GM12891 (cell line): ENCODE data around the gene PREX1.
"Not testable (repeated sequence)": the region's sequence is repeated elsewhere in the genome, so short reads cannot be mapped to it uniquely, and the experiment has no call there.

Experiments
- DNase-seq: peaks from one replicate; pipeline ENCODE4 v3.0.0; 2011; ENCODE audit warnings: low spot score; ENCODE audit not compliant: insufficient read length
- FAIRE-seq: peaks from 2 replicates; lab custom pipeline; 2011; peaks lifted over from hg19 to GRCh38; lab: Jason Lieb, UNC
- PAX5 ChIP-seq: IDR thresholded peaks from 2 replicates; pipeline ENCODE4 v1.6.1; 2011; ENCODE audit warnings: low read length, moderate library complexity, mild to moderate bottlenecking; ENCODE audit not compliant: insufficient read depth, severe bottlenecking
- POLR2A ChIP-seq: IDR thresholded peaks from 2 replicates; pipeline ENCODE4 v1.6.1; 2011; ENCODE audit warnings: low read depth, low read length, control low read depth
- POLR2AphosphoS5 ChIP-seq: IDR thresholded peaks from 2 replicates; pipeline ENCODE4 v1.6.1; 2011; ENCODE audit warnings: low read depth, low read length, control low read depth
- POU2F2 ChIP-seq: IDR thresholded peaks from 2 replicates; pipeline ENCODE4 v1.6.1; 2011; ENCODE audit warnings: low read depth, mild to moderate bottlenecking, control low read depth, low read length, moderate library complexity
- SPI1 ChIP-seq: IDR thresholded peaks from 2 replicates; pipeline ENCODE4 v1.6.1; 2011; ENCODE audit warnings: low read depth, low read length, control low read depth
- TAF1 ChIP-seq: IDR thresholded peaks from 2 replicates; pipeline ENCODE4 v1.6.1; 2011; ENCODE audit warnings: low read depth, low read length, control low read depth

The PREX1 gene

DNA sequence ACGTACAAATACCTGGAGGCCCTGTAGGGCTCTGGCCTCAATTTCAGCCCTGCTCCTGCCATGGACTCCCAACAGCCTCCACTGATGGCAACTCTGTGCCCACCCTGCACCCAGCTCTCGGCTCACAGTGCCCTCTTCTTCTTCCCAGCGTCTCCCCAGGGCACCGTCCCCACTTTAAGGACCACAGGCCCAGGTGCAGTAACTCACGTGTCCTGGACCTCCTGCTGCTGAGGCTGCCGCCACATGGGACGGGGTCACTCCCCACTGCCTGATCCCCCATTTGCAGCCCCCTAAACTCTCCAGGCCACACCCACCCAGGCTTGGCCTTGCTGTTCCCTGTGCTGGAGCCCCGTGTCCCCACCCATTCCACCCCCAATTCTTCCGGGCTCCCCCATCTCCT lies 223.4 kb downstream of the PREX1 start:
- TF ChIP-seq POLR2A (no peak), POLR2AphosphoS5 (no peak), TAF1 (no peak), SPI1 (no peak), POU2F2 (no peak), PAX5 (no peak)
- FAIRE-seq (no peak), DNase-seq (no peak)

DNA sequence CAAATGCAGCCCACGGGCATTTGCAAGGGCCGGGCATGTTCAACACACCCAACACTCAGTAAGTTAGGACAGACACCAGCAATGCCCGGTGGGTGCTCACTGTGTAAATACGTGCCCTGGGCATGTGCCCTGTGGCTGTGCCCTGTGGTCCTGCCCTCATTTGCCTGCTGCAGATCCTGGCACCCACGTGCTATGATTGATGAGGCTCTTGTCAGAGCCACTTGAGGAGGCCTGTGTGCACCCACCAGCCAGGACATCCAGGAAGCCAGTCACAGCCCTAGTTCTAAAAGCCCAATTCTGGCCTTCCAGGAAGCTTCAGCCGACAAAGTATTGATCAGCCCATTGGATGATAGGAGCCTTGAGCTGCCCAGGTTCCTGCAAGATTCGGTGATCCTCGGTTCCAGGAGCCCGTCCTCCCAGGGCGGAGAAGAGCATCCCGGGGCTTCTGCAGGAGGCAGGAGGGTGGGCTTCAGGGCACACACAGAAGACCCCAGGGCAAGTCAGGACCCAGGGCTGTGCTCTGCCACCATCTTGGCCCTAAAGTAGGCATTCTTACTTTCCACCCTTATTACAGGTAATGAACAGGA lies 223.9 kb downstream of the PREX1 start:
- TF ChIP-seq SPI1 (no peak), POU2F2 (no peak), TAF1 (no peak), PAX5 (no peak), POLR2AphosphoS5 (no peak), POLR2A (no peak)
- no peak for FAIRE-seq
- no peak for DNase-seq

GRCh38 chr20:48603116-48603818 lies 224.5 kb downstream of the PREX1 start:
- FAIRE-seq (no peak), DNase-seq (no peak)
- no peak for TF ChIP-seq POU2F2
- TF ChIP-seq PAX5, result no peak
- TF ChIP-seq TAF1, result no peak
- no peak for TF ChIP-seq POLR2A
- TF ChIP-seq SPI1, result no peak
- no peak for TF ChIP-seq POLR2AphosphoS5

- FAIRE-seq (no peak), DNase-seq (no peak)
These were observed 226.0 kb downstream of the PREX1 start for GRCh38 chr20:48601798-48602197.

GRCh38 chr20:48600470-48600945 lies 227.3 kb downstream of the PREX1 start:
- DNase-seq, result no peak
- TF ChIP-seq POLR2AphosphoS5 (no peak), TAF1 (no peak), POU2F2 (no peak), POLR2A (no peak), PAX5 (no peak), SPI1 (no peak)
- no peak for FAIRE-seq

More at GRCh38 chr20:48601798-48602197, 226.0 kb downstream of the PREX1 start:
- no peak for TF ChIP-seq PAX5
- no peak for TF ChIP-seq POLR2A
- no peak for TF ChIP-seq POLR2AphosphoS5
- no peak for TF ChIP-seq TAF1
- no peak for TF ChIP-seq SPI1
- no peak for TF ChIP-seq POU2F2

- FAIRE-seq, result no peak
- TF ChIP-seq POLR2AphosphoS5 (no peak), PAX5 (no peak), TAF1 (no peak), SPI1 (no peak), POU2F2 (no peak), POLR2A (no peak)
- no peak for DNase-seq
These were observed 227.9 kb downstream of the PREX1 start for GRCh38 chr20:48599748-48600469.

GRCh38 chr20:48599106-48599747 lies 228.6 kb downstream of the PREX1 start:
- TF ChIP-seq POLR2A (no peak), SPI1 (no peak), TAF1 (no peak), PAX5 (no peak), POU2F2 (no peak), POLR2AphosphoS5 (no peak)
- FAIRE-seq (no peak), DNase-seq (no peak)

- not testable (repeated sequence) for DNase-seq, FAIRE-seq
These were observed 229.4 kb downstream of the PREX1 start for GRCh38 chr20:48598303-48598941.

DNA sequence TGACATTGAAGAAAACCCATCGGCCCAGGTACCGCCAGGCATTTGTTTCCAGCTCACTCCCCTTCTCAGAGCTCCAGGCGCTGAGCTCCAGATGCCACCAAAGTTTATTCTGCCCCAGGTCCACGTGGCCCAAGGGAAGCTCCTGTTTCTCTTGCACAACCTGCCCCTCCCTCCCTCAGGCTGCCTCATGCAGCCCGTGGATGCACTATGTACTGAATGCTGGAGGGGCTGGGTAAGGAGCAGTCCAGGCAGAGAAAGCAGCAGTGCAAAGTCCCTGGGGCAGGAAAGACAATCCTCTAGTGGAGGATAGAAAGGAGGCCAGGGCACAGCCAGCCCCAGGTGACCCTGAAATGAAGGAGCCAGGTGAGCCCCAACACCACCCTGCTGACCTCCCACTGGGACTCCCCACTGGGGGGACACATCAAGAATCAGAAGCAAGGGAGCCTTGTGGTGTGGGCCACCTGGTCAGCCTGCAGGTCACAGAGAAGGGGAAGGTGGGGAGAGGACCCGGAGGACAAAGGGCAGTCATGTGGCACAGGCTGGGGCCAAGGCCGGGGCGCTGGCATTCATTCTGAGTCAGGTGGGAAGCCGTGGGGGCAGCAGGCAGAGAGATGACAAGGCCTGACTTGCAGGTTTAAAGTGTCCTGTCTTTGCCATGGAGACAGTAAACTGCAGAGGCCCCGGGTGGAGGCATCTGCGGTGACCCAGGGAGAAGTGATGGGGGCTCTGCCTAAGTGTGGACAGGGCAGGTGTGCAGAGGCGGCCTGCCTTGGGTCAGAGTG lies 230.1 kb downstream of the PREX1 start:
- FAIRE-seq, result no peak
- TF ChIP-seq TAF1 (no peak), SPI1 (no peak), POLR2A (no peak), PAX5 (no peak), POLR2AphosphoS5 (no peak)
- no peak for DNase-seq
